Lung (tissue), 12 donors: ENCODE results near the gene CCNI2. TPM values are rescaled to one million over a fixed set of nuclear protein-coding genes. Genes with fewer than 3 reads are reported as not detected.

Experiments used
- ATAC-seq: fragments of 200-7000 bp; cut with Tn5 transposase; one replicate; pipeline ENCODE4 v1.9.1; 2020; ENCODE audit warnings: moderate number of reproducible peaks; ENCODE audit not compliant: insufficient read depth, low FRiP score
- DNase-seq, 3 donors: peaks; one replicate each; pipeline ENCODE4 v3.0.0-alpha.2; 2013 to 2017
- H3K27ac ChIP-seq, 2 donors: one replicate each; pipeline ENCODE4 v1.5.1; 2013; ENCODE audit warnings: mild to moderate bottlenecking in 2 of 2, moderate library complexity in 2 of 2, control low read depth in 1 of 2, inconsistent platforms in 1 of 2, low read depth in 1 of 2, low read length in 1 of 2
- H3K27me3 ChIP-seq, 3 donors: one replicate each; pipeline ENCODE4 v1.5.1; 2013; ENCODE audit warnings: low read length in 2 of 3; ENCODE audit not compliant: control insufficient read depth in 3 of 3, insufficient read depth in 3 of 3
- H3K36me3 ChIP-seq, 4 donors: one replicate each; pipeline ENCODE4 v1.5.1; 2013; ENCODE audit warnings: low read length in 4 of 4, mild to moderate bottlenecking in 1 of 4, moderate library complexity in 1 of 4; ENCODE audit not compliant: control insufficient read depth in 4 of 4, insufficient read depth in 4 of 4
- H3K4me1 ChIP-seq, 5 donors: one replicate each; pipeline ENCODE4 v1.5.1; 2013; ENCODE audit warnings: low read length in 5 of 5, mild to moderate bottlenecking in 2 of 5, moderate library complexity in 1 of 5; ENCODE audit not compliant: control insufficient read depth in 5 of 5, insufficient read depth in 5 of 5
- H3K4me3 ChIP-seq: one replicate; pipeline ENCODE4 v1.5.1; 2013; ENCODE audit warnings: mild to moderate bottlenecking, control low read depth, moderate library complexity
- H3K9ac ChIP-seq, 2 donors: one replicate each; pipeline ENCODE4 v1.5.1; 2013; ENCODE audit warnings: low read length in 2 of 2, control low read depth in 1 of 2; ENCODE audit not compliant: insufficient read depth in 1 of 2
- H3K9me3 ChIP-seq, 4 donors: one replicate each; pipeline ENCODE4 v1.5.1; 2013; ENCODE audit warnings: low read length in 3 of 4, mild to moderate bottlenecking in 1 of 4, moderate library complexity in 1 of 4; ENCODE audit not compliant: control insufficient read depth in 4 of 4, insufficient read depth in 3 of 4
- WGBS, 2 donors: extraction: QIAGEN DNeasy Blood & Tissue Kit; methylation state at CpG; one replicate each; pipeline ENCODE4 v1.1.7; 2013; 5-methylcytosine and 5-hydroxymethylcytosine counted together
- polyA plus RNA-seq, 2 donors: library from polyadenylated mRNA; stranded (reverse); fragments of 200-250 nt; gene quantifications; one replicate each; pipeline ENCODE4 v1.2.1, GENCODE V29; 2013
- total RNA-seq, 2 donors: library from RNA; depleted of rRNA in 1 of 2; stranded (reverse); fragments of >200 nt in 1 of 2; gene quantifications; one replicate each; pipeline ENCODE4 v1.2.1, GENCODE V29; 2014 to 2021
- TF ChIP-seq, protein P1 (sequence below): IDR thresholded peaks from 2 replicates; pipeline ENCODE4 v1.5.1; 2012; ENCODE audit warnings: mild to moderate bottlenecking; ENCODE audit errors: control extremely low read depth, extremely low read depth
- donor health status: control.
- donor health status: control.
- donor health status: Bipolar disorder and iron deficiency.
- donor health status: healthy.
- donor health status: DM: yes; HTN: yes; CAD: no.

The CCNI2 gene
- total and polyA plus RNA-seq, 4 donors = 0.55 to 0.88 (median 0.67) TPM

DNA sequence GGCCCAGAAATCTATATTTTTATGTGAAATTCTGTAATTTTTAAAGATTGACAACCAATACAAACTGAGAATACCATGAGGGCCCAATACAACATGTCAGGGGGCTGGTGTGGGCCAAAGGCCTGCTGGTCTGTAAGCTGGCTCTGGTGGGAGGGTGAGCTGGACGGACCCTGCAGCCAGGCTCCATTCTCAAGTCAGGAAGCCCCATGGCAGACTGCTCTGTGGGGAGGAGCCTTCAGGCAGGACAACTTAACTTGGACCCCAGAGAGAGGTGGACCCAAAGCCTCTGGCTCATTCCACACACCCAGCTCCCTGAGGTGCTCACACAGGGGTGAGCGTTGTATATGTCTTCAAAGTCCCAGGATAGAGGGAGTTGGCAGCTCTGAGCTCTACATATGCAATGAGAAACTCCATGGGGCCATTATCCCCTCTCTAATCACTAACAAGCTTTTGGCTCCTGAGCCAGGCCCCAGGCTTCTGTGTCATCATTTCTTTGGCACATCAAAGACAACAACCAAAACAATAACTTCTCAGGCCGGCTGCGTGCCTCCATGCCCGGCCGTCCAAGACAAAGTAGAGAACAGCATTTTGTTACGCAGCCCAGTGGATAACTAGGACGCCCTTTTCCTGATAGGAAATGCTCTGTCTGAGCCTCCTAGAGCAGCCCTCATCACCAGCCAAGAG is 23.4 kb downstream of the CCNI2 start:
- ATAC-seq = no peak
- H3K36me3 ChIP-seq = no peaks in the 10 kb centered on the region
- H3K9ac ChIP-seq = no peak overlapping the region
- no peak overlapping the region for H3K4me3 ChIP-seq
- H3K9me3 ChIP-seq = no peaks in the 10 kb centered on the region
- TF ChIP-seq, protein P1, sequence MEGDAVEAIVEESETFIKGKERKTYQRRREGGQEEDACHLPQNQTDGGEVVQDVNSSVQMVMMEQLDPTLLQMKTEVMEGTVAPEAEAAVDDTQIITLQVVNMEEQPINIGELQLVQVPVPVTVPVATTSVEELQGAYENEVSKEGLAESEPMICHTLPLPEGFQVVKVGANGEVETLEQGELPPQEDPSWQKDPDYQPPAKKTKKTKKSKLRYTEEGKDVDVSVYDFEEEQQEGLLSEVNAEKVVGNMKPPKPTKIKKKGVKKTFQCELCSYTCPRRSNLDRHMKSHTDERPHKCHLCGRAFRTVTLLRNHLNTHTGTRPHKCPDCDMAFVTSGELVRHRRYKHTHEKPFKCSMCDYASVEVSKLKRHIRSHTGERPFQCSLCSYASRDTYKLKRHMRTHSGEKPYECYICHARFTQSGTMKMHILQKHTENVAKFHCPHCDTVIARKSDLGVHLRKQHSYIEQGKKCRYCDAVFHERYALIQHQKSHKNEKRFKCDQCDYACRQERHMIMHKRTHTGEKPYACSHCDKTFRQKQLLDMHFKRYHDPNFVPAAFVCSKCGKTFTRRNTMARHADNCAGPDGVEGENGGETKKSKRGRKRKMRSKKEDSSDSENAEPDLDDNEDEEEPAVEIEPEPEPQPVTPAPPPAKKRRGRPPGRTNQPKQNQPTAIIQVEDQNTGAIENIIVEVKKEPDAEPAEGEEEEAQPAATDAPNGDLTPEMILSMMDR = no peak
- peak in 1 of 3 donors; percentile 59 for DNase-seq
- H3K27me3 ChIP-seq = no peaks in the 10 kb centered on the region
- peaks cover 16 to 37% (median 23%) of the 10 kb centered on the region in 5 donors for H3K4me1 ChIP-seq
- H3K27ac ChIP-seq = peak overlapping the region in 1 of 2 donors; percentile 37
- 66 to 76% methylated on average over 8 of the region's 8 CpGs for WGBS, 2 donors

DNA sequence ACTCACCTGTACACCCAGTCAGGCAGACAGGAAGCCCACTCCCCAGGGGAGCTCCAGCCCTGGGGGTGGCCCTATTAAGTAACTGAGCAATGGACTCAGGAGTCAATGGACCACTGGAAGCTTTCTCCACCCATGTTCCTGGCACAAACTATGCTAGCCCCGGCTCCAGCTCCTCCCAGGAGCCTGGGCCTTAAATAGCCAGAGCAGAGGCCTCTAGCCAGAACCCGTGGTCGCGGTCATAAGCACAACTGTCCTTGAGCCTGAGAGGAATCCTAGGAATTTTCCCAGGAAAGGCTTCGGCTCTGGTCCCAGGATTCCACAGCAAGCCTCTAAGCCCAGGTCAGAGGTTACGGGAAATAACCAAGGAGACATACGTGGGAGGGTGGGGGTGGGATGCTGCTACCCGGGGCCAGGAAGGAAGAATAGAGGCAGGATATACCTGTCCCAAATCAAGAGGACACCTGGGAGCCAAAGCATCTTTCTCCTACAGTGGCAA is 24.3 kb downstream of the CCNI2 start:
- ATAC-seq = no peak
- H3K4me1 ChIP-seq = peaks cover 16 to 43% (median 24%) of the 10 kb centered on the region in 5 donors

DNA sequence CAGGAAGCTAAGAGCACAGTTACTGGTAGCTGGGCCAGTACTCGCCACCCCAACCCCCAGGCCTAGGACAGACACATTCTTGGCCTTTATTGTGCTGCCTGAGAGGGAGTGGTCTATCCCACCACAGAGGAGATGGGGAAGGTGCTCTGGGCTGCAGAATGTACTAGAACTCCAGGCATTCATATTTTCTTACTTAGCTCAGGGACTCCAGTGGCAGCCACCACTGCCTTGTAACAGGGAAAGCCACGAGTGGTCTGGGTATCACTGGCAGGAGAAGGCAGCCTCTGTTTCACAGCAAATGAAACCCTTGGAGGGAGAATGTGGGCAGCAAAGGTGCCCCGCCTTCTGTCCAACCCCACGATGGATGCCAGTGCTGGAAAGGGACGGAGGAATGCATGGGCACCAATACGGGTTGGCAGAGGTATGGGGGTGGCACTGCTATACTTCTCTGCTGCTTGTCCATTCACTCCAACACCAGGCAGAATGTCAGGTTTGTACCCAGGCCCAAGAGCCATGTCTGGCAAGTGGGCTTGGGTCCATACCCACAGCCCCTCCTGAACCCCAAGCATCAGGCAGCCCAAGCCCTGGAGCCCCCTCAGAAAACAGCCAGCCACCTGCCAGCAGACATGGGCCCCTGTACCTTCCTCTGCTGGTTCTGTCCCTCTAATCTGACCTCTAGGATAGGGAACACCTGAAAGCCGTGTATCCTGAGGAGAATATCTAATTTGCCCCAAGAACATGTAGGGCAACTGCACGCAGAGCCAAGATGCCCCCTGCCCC is 25.3 kb downstream of the CCNI2 start:
- TF ChIP-seq, protein P1 = no peak
- WGBS, 2 donors = 68 to 90% methylated on average over 8 of the region's 8 CpGs
- DNase-seq = no peak

More for the DNA sequence above, 24.3 kb downstream of the CCNI2 start:
- H3K9ac ChIP-seq = no peak overlapping the region
- 58 to 66% methylated on average over 8 of the region's 8 CpGs for WGBS, 2 donors
- no peak overlapping the region for H3K4me3 ChIP-seq
- H3K27me3 ChIP-seq = no peaks in the 10 kb centered on the region
- H3K9me3 ChIP-seq = no peaks in the 10 kb centered on the region
- H3K27ac ChIP-seq = peak overlapping the region; percentile 15 to 65
- H3K36me3 ChIP-seq = no peaks in the 10 kb centered on the region
- TF ChIP-seq, protein P1 = no peak
- no peak for DNase-seq

More for the DNA sequence above, 25.3 kb downstream of the CCNI2 start:
- no peak for ATAC-seq
- Histone ChIP-seq H3K36me3 (no peaks in the 10 kb centered on the region), H3K27ac (peak overlapping the region; percentile 0 to 15), H3K27me3 (no peaks in the 10 kb centered on the region), H3K9me3 (no peaks in the 10 kb centered on the region), H3K4me1 (peaks cover 11 to 37% (median 19%) of the 10 kb centered on the region in 5 donors), H3K4me3 (no peak overlapping the region), H3K9ac (no peak overlapping the region)
